ENCODE results near the gene ARL4D.
A peak's percentile ranks its signal among the peaks of the same experiment; 100 is the strongest.

ARL4D gene

GRCh38 chr17:43396491-43397060, 2.2 kb upstream of the ARL4D start:
- H4K8ac ChIP-seq (ENCODE audit: low read depth, low read length) = no peak overlapping the region
- DNase-seq = no peak
- H2AK5ac ChIP-seq (ENCODE audit: low read length) = no peak overlapping the region
- H3K27me3 ChIP-seq (ENCODE audit: insufficient read depth, low read length) = no peaks in the 10 kb centered on the region
- H3K23ac ChIP-seq (ENCODE audit: low read length) = no peak overlapping the region
- no peak overlapping the region for H3K9ac ChIP-seq (ENCODE audit: low read length)
- no peak overlapping the region for H3K4ac ChIP-seq (ENCODE audit: low read depth, low read length)
- H3K4me1 ChIP-seq (ENCODE audit: control insufficient read depth in 1 of 2, insufficient read depth in 2 of 2, low read length in 2 of 2) = peaks cover 8 to 9% of the 10 kb centered on the region in 2 experiments
- H2BK12ac ChIP-seq (ENCODE audit: low read length) = no peak overlapping the region
- no peak overlapping the region for H3K27ac ChIP-seq (ENCODE audit: low read depth, low read length)
- no peak overlapping the region for H2BK5ac ChIP-seq (ENCODE audit: low read depth, low read length, poor library complexity)
- peaks cover 8% of the 10 kb centered on the region for H3K79me1 ChIP-seq (ENCODE audit: low read length)
- peaks cover 5% of the 10 kb centered on the region for H3K79me2 ChIP-seq (ENCODE audit: control insufficient read depth, insufficient read depth, low read length, poor library complexity)
- peaks cover 6 to 7% of the 10 kb centered on the region in 2 experiments for H3K36me3 ChIP-seq (ENCODE audit: control insufficient read depth in 1 of 2, insufficient read depth in 2 of 2, low read length in 2 of 2)
- no peak overlapping the region for H3K4me3 ChIP-seq (ENCODE audit: low read depth, low read length)
- no peak overlapping the region for H3K14ac ChIP-seq (ENCODE audit: low read length)
- H3K18ac ChIP-seq (ENCODE audit: low read length) = no peak overlapping the region
- H3K9me3 ChIP-seq (ENCODE audit: insufficient read depth, low read depth, low read length) = no peaks in the 10 kb centered on the region
- H4K91ac ChIP-seq (ENCODE audit: low read depth, low read length) = no peak overlapping the region
- H4K12ac ChIP-seq (ENCODE audit: low read depth, low read length) = no peak overlapping the region
- 100% methylated on average over 1 of the region's 5 CpGs for WGBS (ENCODE audit: extremely low coverage, insufficient coverage, insufficient read length)
- H3K4me2 ChIP-seq (ENCODE audit: low read length) = no peak overlapping the region
- H2BK120ac ChIP-seq (ENCODE audit: insufficient read depth, low read length, poor library complexity) = no peak overlapping the region
- no peak overlapping the region for H2AFZ ChIP-seq (ENCODE audit: insufficient read depth, low read length, poor library complexity)

GRCh38 chr17:43399839-43400328, 1.1 kb downstream of the ARL4D start:
- Histone ChIP-seq H2BK5ac (ENCODE audit: low read depth, low read length, poor library complexity) (no peak overlapping the region), H3K23ac (ENCODE audit: low read length) (no peak overlapping the region), H3K4me1 (ENCODE audit: control insufficient read depth in 1 of 2, insufficient read depth in 2 of 2, low read length in 2 of 2) (peaks cover 8 to 9% of the 10 kb centered on the region in 2 experiments), H3K4ac (ENCODE audit: low read depth, low read length) (no peak overlapping the region), H3K9me3 (ENCODE audit: insufficient read depth, low read depth, low read length) (peaks cover 6% of the 10 kb centered on the region), H2AFZ (ENCODE audit: insufficient read depth, low read length, poor library complexity) (no peak overlapping the region), H4K91ac (ENCODE audit: low read depth, low read length) (no peak overlapping the region), H3K27ac (ENCODE audit: low read depth, low read length) (no peak overlapping the region), H3K14ac (ENCODE audit: low read length) (no peak overlapping the region), H4K8ac (ENCODE audit: low read depth, low read length) (no peak overlapping the region), H2BK12ac (ENCODE audit: low read length) (no peak overlapping the region), H2BK120ac (ENCODE audit: insufficient read depth, low read length, poor library complexity) (no peak overlapping the region), H3K27me3 (ENCODE audit: insufficient read depth, low read length) (no peaks in the 10 kb centered on the region), H3K18ac (ENCODE audit: low read length) (peak overlapping the region; percentile 2), H3K79me1 (ENCODE audit: low read length) (peaks cover 5% of the 10 kb centered on the region), H3K9ac (ENCODE audit: low read length) (no peak overlapping the region), H2AK5ac (ENCODE audit: low read length) (no peak overlapping the region), H3K36me3 (ENCODE audit: control insufficient read depth in 1 of 2, insufficient read depth in 2 of 2, low read length in 2 of 2) (peaks cover 6 to 7% of the 10 kb centered on the region in 2 experiments), H3K4me2 (ENCODE audit: low read length) (peak overlapping the region; percentile 71), H4K12ac (ENCODE audit: low read depth, low read length) (no peak overlapping the region), H3K4me3 (ENCODE audit: low read depth, low read length) (peak overlapping the region; percentile 27), H3K79me2 (ENCODE audit: control insufficient read depth, insufficient read depth, low read length, poor library complexity) (peaks cover 5% of the 10 kb centered on the region)
- WGBS (ENCODE audit: extremely low coverage, insufficient coverage, insufficient read length) = no CpG with 5 or more reads among the region's 28 CpGs
- peak in 1 of 2 donors; percentile 19 for DNase-seq

DNA sequence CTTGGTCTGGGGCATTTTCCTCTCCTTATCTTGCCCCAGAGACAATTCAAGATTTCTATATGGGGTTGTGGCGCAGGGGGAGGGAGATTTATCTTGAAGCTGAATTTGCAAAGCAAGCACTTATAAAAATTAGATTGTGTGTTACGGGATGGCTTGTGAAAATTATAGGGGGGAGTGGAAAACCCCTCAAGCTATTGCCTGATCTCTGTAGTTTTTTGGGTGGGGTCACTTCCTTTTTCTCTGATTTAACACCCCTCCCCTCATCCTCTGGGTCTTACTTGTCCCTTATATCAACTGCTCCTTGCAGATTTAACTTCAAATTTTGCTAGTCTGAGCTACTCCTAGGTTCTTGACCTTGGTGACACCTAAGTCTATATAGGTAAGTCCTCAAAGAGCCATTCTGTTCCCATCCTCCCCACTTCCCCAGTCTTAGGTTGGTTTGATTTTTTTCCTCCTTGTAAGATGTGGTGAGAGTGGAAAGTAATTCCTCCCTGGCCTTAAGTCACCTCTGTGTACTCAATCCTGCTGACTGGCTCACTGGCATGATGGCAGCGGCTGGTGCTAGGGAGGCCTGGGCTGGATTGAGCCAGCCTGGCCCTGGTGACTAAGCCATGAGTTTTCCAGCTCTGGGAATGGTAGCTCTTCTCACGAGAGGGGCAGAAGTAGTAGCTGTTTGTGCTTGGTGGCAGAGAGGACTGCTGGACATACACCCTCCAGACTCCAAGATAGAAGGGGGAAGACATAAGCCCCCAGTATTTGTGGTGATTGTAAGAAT, 2.3 kb downstream of the ARL4D start:
- H3K4ac ChIP-seq (ENCODE audit: low read depth, low read length) = no peak overlapping the region
- WGBS (ENCODE audit: extremely low coverage, insufficient coverage, insufficient read length) = no CpG with 5 or more reads among the region's 4 CpGs
- peaks cover 6 to 7% of the 10 kb centered on the region in 2 experiments for H3K36me3 ChIP-seq (ENCODE audit: control insufficient read depth in 1 of 2, insufficient read depth in 2 of 2, low read length in 2 of 2)
- H2AK5ac ChIP-seq (ENCODE audit: low read length) = no peak overlapping the region
- no peak overlapping the region for H3K4me2 ChIP-seq (ENCODE audit: low read length)
- no peaks in the 10 kb centered on the region for H3K27me3 ChIP-seq (ENCODE audit: insufficient read depth, low read length)
- no peak overlapping the region for H4K91ac ChIP-seq (ENCODE audit: low read depth, low read length)
- no peak overlapping the region for H3K14ac ChIP-seq (ENCODE audit: low read length)
- no peak overlapping the region for H3K18ac ChIP-seq (ENCODE audit: low read length)
- no peak overlapping the region for H2BK12ac ChIP-seq (ENCODE audit: low read length)
- H3K9me3 ChIP-seq (ENCODE audit: insufficient read depth, low read depth, low read length) = peaks cover 6% of the 10 kb centered on the region
- H3K79me2 ChIP-seq (ENCODE audit: control insufficient read depth, insufficient read depth, low read length, poor library complexity) = peaks cover 5% of the 10 kb centered on the region
- H2BK120ac ChIP-seq (ENCODE audit: insufficient read depth, low read length, poor library complexity) = no peak overlapping the region
- H2BK5ac ChIP-seq (ENCODE audit: low read depth, low read length, poor library complexity) = no peak overlapping the region
- no peak overlapping the region for H4K12ac ChIP-seq (ENCODE audit: low read depth, low read length)
- H3K4me1 ChIP-seq (ENCODE audit: control insufficient read depth in 1 of 2, insufficient read depth in 2 of 2, low read length in 2 of 2) = peaks cover 8 to 9% of the 10 kb centered on the region in 2 experiments
- H4K8ac ChIP-seq (ENCODE audit: low read depth, low read length) = no peak overlapping the region
- H2AFZ ChIP-seq (ENCODE audit: insufficient read depth, low read length, poor library complexity) = no peak overlapping the region
- H3K23ac ChIP-seq (ENCODE audit: low read length) = no peak overlapping the region
- H3K9ac ChIP-seq (ENCODE audit: low read length) = no peak overlapping the region
- H3K27ac ChIP-seq (ENCODE audit: low read depth, low read length) = no peak overlapping the region
- H3K4me3 ChIP-seq (ENCODE audit: low read depth, low read length) = no peak overlapping the region
- DNase-seq = no peak
- peaks cover 5% of the 10 kb centered on the region for H3K79me1 ChIP-seq (ENCODE audit: low read length)

DNA sequence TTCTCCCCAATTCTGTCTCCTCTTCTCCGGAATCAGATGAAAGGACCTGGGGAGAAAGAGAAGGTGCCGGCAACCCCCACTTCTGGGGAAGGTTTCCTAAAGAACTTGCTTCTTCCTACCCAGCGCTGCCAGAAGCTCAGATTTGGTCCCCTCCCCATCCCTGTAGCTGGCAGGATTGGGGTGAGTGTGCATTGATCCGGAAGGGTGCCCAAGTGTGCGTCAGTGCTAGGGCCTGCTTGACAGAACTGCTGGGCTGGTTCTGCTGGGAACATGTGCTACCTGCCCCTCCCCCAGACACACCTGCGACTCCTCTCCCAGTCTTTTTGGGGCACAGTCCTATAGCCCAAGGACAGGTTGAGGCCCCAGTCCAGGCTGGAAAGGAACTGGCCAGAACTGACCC, 3.3 kb downstream of the ARL4D start:
- Histone ChIP-seq H3K27ac (ENCODE audit: low read depth, low read length) (no peak overlapping the region), H2BK12ac (ENCODE audit: low read length) (no peak overlapping the region), H4K12ac (ENCODE audit: low read depth, low read length) (no peak overlapping the region), H3K9me3 (ENCODE audit: insufficient read depth, low read depth, low read length) (peaks cover 6% of the 10 kb centered on the region), H3K4me3 (ENCODE audit: low read depth, low read length) (no peak overlapping the region), H2BK5ac (ENCODE audit: low read depth, low read length, poor library complexity) (no peak overlapping the region), H3K23ac (ENCODE audit: low read length) (no peak overlapping the region), H3K4ac (ENCODE audit: low read depth, low read length) (no peak overlapping the region), H3K79me2 (ENCODE audit: control insufficient read depth, insufficient read depth, low read length, poor library complexity) (peaks cover 7% of the 10 kb centered on the region), H2AK5ac (ENCODE audit: low read length) (no peak overlapping the region), H3K14ac (ENCODE audit: low read length) (no peak overlapping the region), H3K18ac (ENCODE audit: low read length) (no peak overlapping the region), H3K9ac (ENCODE audit: low read length) (no peak overlapping the region), H3K4me2 (ENCODE audit: low read length) (no peak overlapping the region), H2BK120ac (ENCODE audit: insufficient read depth, low read length, poor library complexity) (no peak overlapping the region), H2AFZ (ENCODE audit: insufficient read depth, low read length, poor library complexity) (no peak overlapping the region), H3K4me1 (ENCODE audit: control insufficient read depth in 1 of 2, insufficient read depth in 2 of 2, low read length in 2 of 2) (peaks cover 12 to 13% of the 10 kb centered on the region in 2 experiments), H3K36me3 (ENCODE audit: control insufficient read depth in 1 of 2, insufficient read depth in 2 of 2, low read length in 2 of 2) (peaks cover 6 to 7% of the 10 kb centered on the region in 2 experiments), H4K8ac (ENCODE audit: low read depth, low read length) (no peak overlapping the region), H3K27me3 (ENCODE audit: insufficient read depth, low read length) (no peaks in the 10 kb centered on the region), H3K79me1 (ENCODE audit: low read length) (peaks cover 7% of the 10 kb centered on the region), H4K91ac (ENCODE audit: low read depth, low read length) (no peak overlapping the region)
- no peak for DNase-seq
- WGBS (ENCODE audit: extremely low coverage, insufficient coverage, insufficient read length) = no CpG with 5 or more reads among the region's 6 CpGs
